Measurements from ENCODE around the gene ADK.
"Not testable (repeated sequence)": the region's sequence is repeated elsewhere in the genome, so short reads cannot be mapped to it uniquely, and the experiment has no call there.

Gene ADK

DNA sequence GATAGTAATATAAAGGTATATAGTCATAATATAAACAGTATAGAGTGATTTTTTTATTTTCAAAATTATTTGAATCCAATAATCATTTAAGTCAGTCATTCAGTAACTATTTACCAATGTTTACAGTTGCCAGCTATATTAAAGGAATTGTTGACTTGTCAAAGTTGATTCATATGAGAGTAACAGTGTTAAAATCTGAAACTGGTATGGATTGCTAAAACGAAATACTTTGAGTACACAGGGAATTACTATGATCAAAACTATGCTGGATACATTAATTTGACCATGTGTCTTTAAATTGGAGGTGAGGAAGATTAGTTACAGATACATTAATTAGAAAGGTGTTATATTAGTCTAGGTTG lies 282.6 kb downstream of the ADK start:
- no peak for DNase-seq

DNA sequence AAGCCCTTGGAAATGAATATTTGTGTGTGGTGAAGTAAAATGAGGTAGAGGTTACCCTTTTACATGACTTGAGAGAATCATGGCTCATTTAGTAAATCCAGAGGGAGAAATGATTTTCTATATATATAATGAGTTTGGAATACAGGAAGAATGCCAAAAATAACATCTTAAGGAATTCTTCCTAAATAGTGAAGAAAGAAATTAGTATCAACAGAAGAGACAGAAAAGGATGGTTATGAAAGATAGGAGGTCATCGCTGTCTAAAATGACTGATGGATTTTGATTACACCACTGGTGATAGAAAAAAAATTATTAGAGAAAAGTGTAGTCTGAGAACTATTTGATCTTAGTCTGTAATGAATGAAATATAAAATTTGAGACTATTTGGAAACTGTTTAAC lies 283.0 kb downstream of the ADK start:
- no peak for DNase-seq

DNA sequence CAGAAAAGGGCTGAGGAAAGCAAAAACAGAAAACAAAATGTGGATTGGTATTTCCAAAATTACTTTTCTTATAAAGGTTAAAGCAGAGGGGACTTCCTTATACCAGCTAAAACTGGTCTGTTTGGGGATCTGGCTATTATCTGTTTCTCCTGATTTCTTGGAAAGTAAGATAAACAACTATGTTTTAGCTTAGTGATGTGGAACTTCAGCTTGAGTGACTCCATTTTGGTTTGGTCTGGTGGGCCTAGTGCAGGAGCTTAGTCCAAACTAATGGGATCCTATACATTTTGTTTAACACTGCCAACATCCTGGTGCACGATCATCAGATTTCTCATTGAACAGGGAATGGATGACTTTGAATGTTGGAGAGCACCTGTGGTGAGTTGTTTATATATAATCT lies 283.5 kb downstream of the ADK start:
- DNase-seq, result no peak

DNA sequence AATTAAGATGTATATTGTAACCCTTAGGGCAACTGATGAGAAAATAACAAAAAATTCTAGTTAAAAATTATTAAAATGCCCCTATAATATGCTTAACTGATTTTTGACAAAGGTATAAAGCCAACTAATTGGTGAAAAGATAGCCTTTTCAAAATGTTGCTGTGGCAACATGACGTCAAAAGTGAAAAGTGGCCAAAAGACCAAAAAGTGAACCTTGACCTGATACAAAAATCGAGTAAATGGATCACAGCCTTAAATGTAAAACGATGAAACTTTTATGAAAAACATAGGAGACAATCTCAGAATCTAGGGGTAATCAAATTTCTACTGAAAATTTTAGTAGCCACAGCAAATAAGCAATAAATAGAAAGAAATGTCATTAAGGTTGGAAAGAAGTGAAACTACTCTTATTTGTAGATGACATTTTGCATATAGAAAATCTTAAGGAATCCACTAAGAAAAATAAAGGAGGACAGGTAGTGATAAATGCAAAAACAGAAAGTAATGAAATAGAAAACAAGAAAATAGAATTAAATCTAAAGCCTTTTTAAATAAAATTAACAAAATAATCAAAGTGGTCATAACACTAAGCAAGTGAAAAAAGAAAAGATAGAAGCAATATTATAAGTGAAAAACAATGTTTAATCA lies 285.6 kb downstream of the ADK start:
- no peak for DNase-seq

DNA sequence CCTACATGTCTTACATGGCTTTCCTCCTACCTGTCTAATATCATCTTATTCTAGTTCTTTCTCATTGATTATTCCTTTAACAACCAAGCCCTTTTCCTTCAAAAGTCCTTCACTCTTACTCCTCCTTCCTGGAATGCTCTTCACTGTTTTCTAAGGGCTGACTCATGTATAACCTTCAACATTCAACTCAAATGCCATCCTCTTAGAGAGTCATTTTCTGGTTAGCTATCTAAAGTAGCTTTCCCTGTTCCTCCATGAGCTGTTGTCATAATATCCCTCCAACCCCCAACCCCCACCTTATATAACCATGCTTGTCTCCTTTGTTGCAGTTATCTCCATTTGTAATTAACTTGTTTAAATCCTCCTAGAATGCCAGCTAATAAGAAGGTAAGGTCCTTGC lies 286.8 kb downstream of the ADK start:
- DNase-seq, result no peak

DNA sequence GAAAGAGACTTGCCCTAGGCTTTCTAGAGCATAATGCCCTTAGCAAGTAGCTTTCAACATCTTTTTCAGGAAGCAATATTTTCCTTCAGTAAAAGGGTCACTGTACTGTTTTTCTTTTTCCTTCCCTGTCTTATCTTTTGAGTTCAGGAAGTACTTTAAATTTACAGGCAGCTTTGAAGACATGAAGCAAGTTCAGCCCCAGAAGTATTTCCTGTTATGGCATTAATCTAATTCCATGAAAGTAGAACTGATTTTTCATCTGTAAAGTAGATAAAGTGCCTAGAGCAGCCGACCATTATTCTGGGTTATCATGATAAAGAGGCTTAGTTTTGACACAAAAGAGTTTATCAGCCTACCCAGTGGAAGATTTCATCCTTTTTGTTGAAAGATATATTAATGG lies 288.2 kb downstream of the ADK start:
- no peak for DNase-seq

DNA sequence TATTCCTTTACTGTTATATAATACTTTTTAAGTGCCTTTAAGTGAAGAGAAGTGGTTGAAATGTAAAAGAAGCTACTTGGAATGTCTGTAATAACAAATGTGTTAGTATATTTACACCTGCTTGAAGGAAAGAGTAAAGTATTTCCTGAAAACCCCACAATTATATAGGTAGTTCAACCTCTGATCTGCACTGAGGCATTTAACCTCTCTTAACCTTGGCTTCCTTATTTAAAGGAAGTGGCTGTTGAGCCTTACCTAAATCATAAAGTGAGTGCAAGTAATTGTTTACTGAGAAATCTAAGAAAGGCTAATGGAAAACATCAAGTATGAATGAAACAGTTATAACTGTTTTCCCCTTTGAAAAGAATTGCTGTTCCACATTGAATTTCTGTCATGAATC lies 294.5 kb downstream of the ADK start:
- no peak for DNase-seq

DNA sequence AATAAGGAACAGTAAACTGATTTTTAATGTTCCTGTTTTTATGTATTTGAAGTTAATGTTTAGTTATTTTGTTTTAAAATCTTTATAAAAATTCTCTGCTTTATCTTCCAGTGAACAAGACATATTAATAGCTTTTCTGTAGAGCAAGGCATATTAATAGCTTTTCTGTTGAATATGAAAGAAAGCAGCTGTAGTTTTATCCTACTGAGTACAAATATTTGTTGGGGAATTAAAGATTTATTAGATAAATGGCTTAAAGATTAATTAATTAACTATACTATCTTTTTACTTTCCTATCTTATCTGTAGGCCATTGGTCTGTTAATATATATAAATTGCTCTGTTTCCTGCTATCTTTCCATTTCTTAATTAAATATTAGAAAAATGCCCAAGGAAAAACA lies 299.6 kb downstream of the ADK start:
- DNase-seq, result no peak

DNA sequence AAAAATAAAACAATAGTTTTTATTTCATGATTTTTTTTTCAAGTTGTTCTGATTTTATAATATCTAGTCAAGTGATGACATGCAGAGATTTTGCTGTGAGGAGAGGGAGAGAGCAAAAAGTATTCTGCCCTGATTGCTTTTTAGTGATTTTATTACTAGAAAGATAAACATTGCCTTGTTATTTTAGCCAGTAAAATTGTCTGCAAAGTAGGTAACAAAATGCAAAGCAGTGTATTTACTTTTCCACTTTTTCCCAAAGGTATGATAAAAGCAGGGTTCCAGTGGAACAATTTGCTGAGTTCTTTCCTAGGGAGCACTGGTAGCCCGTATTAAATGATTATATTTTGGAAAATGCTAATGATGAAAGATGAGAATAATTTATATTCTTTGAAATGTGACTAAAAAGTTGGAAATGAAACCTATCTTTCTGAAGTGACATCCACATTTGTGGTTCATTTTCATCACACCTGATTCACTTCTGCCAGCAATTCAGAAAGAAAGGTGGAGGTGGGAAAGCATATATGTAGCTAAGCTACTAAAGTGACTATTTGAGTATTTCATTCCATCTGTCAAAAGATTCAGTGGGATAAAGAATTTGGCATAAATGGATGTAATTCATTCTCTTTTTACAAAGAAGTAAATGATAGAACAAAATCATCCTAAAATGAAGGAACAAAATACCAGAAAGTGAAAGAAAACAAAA lies 300.3 kb downstream of the ADK start:
- no peak for DNase-seq

DNA sequence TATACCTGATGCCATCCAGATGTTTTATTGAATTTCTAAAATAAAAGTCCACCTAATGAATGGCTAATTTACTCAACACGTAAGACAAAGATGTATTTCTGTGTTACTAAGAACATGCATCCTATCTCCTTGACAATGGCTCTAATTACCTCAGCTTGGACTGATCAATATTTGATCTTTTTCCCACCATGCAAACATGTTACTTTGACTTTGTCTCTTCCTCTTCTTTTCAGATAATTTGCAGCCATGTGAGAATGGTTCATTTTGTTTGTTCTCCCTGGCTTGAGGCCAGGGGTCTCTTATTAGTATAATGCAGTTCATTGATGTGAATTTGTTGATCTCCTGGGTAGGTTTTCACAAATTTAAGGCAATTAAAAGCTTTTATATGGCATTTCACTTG lies 302.1 kb downstream of the ADK start:
- DNase-seq, result no peak

DNA sequence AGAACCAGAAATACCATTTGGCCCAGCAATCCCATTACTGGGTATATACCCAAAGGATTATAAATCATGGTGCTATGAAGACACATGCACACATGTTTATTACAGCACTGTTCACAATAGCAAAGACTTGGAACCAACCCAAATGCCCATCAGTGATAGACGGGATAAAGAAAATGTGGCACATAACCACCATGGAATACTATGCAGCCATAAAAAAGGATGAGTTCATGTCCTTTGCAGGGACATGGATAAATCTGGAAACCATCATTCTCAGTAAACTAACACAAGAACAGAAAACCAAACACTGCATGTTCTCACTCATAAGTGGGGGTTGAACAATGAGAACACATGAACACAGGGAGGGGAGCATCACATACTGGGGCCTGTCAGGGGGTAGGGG lies 306.5 kb downstream of the ADK start:
- DNase-seq, result not testable (repeated sequence)

DNA sequence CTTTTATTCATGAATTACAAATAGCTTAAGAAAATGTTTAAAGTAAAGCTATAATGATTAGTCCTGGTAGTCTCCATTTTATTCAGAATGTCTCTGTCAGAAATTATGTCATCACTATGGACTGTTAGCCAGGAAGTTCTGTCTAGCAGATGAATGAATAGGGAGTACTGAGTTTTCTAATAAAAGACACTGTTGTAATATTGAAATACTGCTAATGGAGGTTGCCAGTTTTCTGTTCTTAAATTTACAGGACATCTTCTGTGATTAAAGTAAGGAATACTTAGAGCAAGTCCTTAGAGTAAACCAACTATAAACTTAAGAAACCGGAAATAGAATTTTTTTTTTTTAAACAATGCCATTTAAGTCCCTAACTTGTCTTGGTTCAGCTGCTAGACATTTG lies 309.8 kb downstream of the ADK start:
- no peak for DNase-seq

DNA sequence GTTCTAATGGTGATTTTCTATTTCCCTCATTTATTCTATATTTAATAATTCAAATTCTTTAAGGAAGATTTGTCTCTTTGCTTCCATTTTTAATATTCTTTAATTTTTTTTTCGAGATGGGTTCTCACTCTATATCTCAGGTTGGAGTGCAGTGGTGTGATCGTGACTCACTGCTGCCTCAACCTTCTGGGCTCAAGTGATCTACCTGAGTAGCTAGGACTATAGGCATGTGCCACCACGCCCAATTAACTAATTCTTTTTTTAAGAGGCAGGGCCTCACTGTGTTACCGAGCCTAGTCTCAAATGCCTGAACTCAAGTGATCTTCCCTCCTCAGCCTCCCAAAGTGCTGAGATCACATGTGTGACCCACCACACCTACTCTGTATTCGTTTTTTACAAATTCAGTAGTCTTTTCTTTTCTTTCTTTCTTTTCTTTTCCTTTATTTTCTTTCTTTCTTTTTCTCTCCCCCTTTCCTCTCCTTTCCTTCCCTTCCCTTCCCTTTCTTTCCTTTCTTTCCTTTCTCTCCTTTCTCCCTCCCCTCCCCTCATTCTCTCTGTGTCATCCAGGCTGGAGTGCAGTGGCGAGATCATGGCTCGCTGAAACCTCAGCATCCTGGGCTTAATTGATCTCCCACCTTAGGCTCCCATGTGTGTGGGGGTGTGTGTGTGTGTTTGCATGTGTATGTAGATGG lies 323.1 kb downstream of the ADK start:
- no peak for DNase-seq

DNA sequence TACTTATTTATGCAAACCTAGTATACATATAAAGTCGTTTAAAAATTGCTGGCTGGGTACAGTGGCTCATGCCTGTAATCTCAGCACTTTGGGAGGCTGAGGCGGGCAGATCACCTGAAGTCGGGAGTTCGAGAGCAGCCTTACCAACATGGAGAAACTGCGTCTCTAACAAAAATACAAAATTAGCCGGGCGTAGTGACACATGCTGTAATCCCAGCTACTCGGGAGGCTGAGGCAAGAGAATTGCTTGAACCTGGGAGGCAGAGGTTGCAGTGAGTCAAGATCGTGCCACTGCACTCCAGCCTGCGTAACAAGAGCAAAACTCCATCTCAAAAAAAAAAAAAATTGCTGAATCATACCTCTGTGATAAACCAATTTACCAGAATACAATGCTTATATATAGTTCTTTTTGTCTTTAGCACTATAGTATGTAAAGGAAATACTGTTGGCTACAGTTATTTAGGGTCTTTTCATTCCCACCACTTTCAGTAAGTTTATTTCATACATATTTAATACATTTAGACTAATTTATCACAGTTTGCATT lies 325.2 kb downstream of the ADK start:
- not testable (repeated sequence) for DNase-seq

DNA sequence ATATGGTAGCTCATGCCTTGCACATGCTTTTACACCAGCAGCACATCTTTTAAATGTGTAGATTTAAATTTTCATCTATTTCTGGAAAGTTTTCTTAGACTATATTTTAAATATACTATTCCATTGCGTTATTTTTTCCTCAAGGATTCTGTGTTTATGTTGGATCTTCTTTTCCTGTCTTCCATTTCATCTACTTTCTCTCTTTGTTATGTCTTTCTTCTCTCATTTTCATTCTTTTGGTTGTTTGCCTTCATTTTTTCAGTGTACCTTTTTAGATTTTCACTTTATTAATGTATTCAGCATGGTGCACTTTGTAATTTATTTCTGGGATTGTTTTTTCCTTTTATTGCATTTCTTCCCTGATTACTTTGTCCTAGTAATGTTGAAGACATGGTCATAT lies 329.8 kb downstream of the ADK start:
- DNase-seq, result no peak

DNA sequence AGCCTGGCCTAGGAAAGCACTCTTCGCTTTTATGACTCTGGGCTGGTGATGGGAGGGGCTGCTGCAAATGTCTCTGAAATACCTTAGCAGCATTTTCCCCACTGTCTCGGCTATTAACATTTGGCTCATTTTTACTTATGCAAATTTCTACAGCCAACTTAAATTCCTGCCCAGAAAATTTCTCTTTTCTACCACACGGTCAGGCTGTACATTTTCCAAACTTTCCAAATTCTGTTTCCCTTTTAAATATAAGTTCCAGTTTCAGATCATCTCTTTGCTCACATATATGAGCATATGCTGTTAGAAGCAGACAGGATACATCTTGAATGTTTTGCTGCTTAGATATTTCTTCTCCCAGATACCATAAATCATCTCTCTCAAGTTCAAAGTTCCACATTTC lies 332.3 kb downstream of the ADK start:
- no peak for DNase-seq

DNA sequence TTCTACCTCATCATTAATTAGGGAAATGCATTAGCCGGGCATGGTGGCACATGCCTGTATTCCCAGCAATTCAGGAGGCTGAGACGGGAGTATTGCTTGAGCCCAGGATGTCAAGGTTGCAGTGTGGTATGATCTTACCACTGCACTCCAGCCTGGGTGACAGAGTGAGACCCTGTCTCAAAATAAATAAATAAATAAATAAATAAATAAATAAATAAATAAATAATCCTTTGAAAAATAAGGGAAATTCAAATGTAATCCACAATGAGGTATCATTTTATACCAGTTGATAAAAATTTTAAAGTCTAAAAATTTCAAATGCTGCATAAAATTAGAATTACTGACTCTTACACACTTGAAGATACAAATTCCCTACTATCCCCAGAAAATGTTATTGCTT lies 334.3 kb downstream of the ADK start:
- DNase-seq, result no peak

DNA sequence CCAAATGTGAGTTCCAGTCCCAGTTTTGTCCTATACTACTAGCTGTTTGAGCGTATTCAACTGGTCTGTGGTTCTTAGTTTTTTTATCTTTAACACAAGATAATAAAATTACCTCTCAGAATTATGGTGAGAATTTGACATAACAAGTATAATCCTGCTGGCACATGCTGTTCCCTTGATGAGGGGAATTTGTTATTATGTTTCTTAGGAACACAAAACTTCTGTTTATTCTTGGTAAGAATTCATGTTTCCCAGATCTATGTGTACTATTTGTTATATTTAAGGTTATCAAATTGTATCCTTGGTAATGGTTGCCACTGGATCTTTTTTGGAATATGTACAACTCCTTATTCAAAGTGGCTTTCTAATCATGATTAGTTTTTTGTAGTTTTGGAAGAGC lies 335.6 kb downstream of the ADK start:
- DNase-seq, result no peak

DNA sequence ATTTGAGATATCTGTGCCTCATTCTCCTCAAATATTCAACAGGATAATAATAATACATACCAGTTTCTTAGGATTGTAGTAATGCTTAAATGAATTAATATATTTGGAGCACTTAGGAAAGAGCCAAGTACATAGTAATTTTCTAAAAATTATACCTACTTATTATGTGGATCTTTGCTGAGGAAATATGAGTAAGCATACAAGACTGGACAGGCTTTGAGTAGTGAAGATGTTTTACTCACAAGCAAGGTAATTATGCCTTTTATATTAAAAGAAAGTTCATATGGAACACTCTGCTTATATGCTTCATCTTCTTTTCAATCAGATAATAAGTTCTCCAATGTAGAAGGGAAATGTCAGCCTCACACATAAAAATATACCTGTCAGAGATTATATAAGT lies 337.9 kb downstream of the ADK start:
- no peak for DNase-seq

DNA sequence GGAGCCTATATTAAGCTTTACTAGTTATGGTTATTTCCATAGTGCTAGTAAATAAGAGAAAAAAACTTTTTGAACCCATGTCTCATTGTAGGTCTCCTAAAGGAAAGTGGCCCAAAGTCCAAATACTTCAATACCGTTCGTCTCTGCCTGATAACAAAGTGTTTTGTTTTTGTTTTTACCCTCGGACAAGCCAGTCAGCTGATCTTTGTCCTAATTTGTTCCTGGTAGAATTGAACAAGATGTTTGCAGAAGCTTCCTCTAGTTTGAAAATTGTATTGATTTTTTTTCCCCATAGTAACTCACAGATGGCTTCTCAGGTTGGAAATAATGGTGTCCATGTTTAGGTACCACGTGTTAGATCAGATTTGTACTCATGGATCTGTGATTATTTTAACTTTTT lies 339.5 kb downstream of the ADK start:
- no peak for DNase-seq

DNA sequence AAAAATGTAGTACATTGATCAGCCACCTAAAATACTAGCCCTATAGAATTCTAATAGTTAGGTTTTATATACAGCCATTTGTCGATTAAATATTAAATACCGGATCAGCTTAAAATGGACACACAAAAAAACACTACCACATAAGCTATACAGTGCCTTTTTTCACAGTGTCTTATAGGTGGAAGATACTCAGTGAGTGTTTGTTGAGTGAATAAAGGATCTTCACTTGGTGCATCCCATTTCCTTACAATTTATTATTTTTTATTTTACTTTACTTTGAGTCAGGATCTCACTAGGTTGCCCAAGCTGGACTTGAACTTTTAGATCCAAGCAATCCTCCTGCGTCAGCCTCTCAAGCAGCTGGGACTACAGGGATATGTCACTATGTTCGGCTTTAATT lies 340.0 kb downstream of the ADK start:
- no peak for DNase-seq

DNA sequence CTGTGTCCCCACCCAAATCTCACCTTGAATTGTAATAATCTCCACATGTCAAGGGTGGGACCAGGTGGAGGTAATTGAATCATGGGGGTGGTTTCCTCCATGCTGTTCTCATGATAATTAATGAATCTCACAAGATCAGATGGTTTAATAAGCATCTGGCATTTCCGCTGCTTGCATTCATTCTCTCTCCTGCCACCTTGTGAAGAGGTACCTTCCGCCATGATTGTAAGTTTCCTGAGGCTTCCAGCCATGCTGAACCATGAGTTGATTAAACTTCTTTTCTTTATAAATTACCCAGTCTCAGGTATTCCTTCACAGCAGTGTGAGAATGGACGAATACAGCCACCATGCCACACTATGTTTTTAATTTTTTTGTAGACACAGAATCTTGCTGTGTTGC lies 345.3 kb downstream of the ADK start:
- not testable (repeated sequence) for DNase-seq

DNA sequence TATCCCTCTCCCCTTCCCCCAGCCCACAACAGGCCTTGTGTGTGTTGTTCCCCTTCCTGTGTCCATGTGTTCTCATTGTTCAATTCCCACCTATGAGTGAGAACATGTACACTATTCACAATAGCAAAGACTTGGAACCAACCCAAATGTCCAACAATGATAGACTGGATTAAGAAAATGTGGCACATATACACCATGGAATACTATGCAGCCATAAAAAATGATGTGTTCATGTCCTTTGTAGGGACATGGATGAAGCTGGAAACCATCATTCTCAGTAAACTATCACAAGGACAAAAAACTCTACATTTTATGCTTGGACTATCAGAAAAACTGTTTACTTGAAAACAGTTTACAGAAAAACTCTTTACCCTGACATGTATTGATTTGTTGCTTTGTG lies 347.6 kb downstream of the ADK start:
- DNase-seq, result not testable (repeated sequence)

DNA sequence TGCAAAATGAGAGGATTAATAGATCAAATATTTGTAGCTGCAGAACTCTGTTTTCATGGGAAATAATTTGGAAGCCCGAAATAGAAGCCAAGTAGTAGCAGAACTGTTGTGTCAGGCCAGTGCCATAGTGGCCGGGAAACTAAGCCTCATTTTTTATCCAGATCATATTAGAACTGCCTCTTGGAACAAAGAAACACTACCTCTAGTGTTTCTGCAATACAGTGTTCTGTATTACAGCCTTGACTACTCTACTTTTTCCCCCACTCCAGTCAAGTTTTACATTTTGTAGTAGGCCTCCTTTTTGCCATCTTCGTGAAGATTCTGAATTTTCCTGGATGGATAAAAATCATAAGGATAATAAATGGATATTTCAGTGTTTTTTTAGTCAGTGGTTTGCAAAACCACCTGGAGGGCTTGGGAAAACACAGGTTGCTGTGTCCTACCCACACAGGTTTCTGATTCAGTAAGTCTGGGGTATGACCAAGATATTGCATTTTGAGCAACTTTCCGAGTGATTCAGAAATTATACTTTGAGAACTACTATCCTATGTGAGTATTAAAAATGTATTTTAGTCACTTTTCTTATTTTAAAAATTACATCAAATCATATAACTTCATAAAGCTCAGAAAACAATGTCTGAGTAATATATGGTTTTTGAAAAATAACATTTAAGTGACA lies 349.1 kb downstream of the ADK start:
- DNase-seq, result no peak

Data from activated CD8-positive, alpha-beta memory T cell treated with anti-CD3 and anti-CD28 coated beads, Interleukin-2, amount 50 U/mL, for 48 hours (primary cell).